Measurements from ENCODE around the gene LRP10.
"Not testable (repeated sequence)": the region's sequence is repeated elsewhere in the genome, so short reads cannot be mapped to it uniquely, and the experiment has no call there.

The LRP10 gene

GRCh38 chr14:22843123-22843925 lies 28.2 kb upstream of the LRP10 start:
- no peak for DNase-seq (ENCODE audit: low read depth)

- DNase-seq (ENCODE audit: low read depth), result no peak
Measured at GRCh38 chr14:22844221-22845102, 27.1 kb upstream of the LRP10 start.

- no peak for DNase-seq (ENCODE audit: low read depth)
Measured at GRCh38 chr14:22845103-22845394, 26.5 kb upstream of the LRP10 start.

GRCh38 chr14:22845821-22846625 lies 25.5 kb upstream of the LRP10 start:
- DNase-seq (ENCODE audit: low read depth), result no peak

- no peak for DNase-seq (ENCODE audit: low read depth)
Measured at GRCh38 chr14:22846811-22847307, 24.7 kb upstream of the LRP10 start.

GRCh38 chr14:22847661-22848341 lies 23.7 kb upstream of the LRP10 start:
- no peak for DNase-seq (ENCODE audit: low read depth)

- peak; percentile 96 for DNase-seq (ENCODE audit: low read depth)
Measured at GRCh38 chr14:22848351-22849164, 23.0 kb upstream of the LRP10 start.

- DNase-seq (ENCODE audit: low read depth), result peak; percentile 82
Measured at GRCh38 chr14:22849212-22849819, 22.2 kb upstream of the LRP10 start.

GRCh38 chr14:22850944-22851764 lies 20.4 kb upstream of the LRP10 start:
- peak; percentile 91 for DNase-seq (ENCODE audit: low read depth)

- not testable (repeated sequence) for DNase-seq (ENCODE audit: low read depth)
Measured at GRCh38 chr14:22852178-22852577, 19.4 kb upstream of the LRP10 start.

- DNase-seq (ENCODE audit: low read depth), result no peak
Measured at GRCh38 chr14:22852599-22852939, 19.0 kb upstream of the LRP10 start.

- peak; percentile 81 for DNase-seq (ENCODE audit: low read depth)
Measured at GRCh38 chr14:22852940-22853767, 18.4 kb upstream of the LRP10 start.

GRCh38 chr14:22854296-22854695 lies 17.2 kb upstream of the LRP10 start:
- DNase-seq (ENCODE audit: low read depth), result not testable (repeated sequence)

- no peak for DNase-seq (ENCODE audit: low read depth)
Measured at GRCh38 chr14:22854963-22855724, 16.4 kb upstream of the LRP10 start.

- no peak for DNase-seq (ENCODE audit: low read depth)
Measured at GRCh38 chr14:22856428-22856827, 15.1 kb upstream of the LRP10 start.

GRCh38 chr14:22860377-22860776 lies 11.2 kb upstream of the LRP10 start:
- DNase-seq (ENCODE audit: low read depth), result not testable (repeated sequence)

GRCh38 chr14:22861651-22862050 lies 9.9 kb upstream of the LRP10 start:
- no peak for DNase-seq (ENCODE audit: low read depth)

GRCh38 chr14:22864979-22865378 lies 6.6 kb upstream of the LRP10 start:
- no peak for DNase-seq (ENCODE audit: low read depth)
